Epithelial cell of proximal tubule (primary cell): Measurements from ENCODE around the gene MGAT1. TPM values are rescaled to one million over a fixed set of nuclear protein-coding genes. Genes with fewer than 3 reads are reported as not detected.
"Not testable (repeated sequence)": the region's sequence is repeated elsewhere in the genome, so short reads cannot be mapped to it uniquely, and the experiment has no call there.

ENCODE experiments used
- DNase-seq: peaks from one replicate; pipeline ENCODE4 v3.0.0-alpha.2; 2011; ENCODE audit warnings: low read depth
- H3K4me3 ChIP-seq: 2 replicates; pipeline ENCODE4 v1.5.1; 2011; ENCODE audit warnings: low read depth, mild to moderate bottlenecking, low read length
- CTCF ChIP-seq: conservative IDR thresholded peaks from 2 replicates; pipeline ENCODE4 v1.5.1; 2012; ENCODE audit warnings: low read depth, mild to moderate bottlenecking, low read length
- total RNA-seq: library from RNA; depleted of rRNA; stranded (reverse); fragments of >200 nt; gene quantifications from 2 replicates; pipeline ENCODE4 v1.2.3, GENCODE V29; 2015

MGAT1 gene
- total RNA-seq, 1 donor from 2014 or later, result 71.7 TPM

GRCh38 chr5:180830253-180831138, 27.9 kb upstream of the MGAT1 start:
- DNase-seq, result no peak
- no peak for TF ChIP-seq CTCF

GRCh38 chr5:180829726-180830125, 27.1 kb upstream of the MGAT1 start:
- DNase-seq, result no peak
- no peak for TF ChIP-seq CTCF
- no peak overlapping the region for H3K4me3 ChIP-seq

More at GRCh38 chr5:180830253-180831138, 27.9 kb upstream of the MGAT1 start:
- H3K4me3 ChIP-seq, result peak overlapping the region; percentile 74

- not testable (repeated sequence) for DNase-seq, H3K4me3 ChIP-seq
Measured at GRCh38 chr5:180828756-180829531, 26.3 kb upstream of the MGAT1 start.

- DNase-seq, H3K4me3 ChIP-seq: not testable (repeated sequence)
Measured at GRCh38 chr5:180827374-180827773, 24.8 kb upstream of the MGAT1 start.

- no peak for TF ChIP-seq CTCF
- H3K4me3 ChIP-seq, result no peak overlapping the region
- peak; percentile 94 for DNase-seq
Measured at GRCh38 chr5:180825768-180826525, 23.3 kb upstream of the MGAT1 start.

GRCh38 chr5:180824630-180825476, 22.2 kb upstream of the MGAT1 start:
- no peak for TF ChIP-seq CTCF
- H3K4me3 ChIP-seq, result no peak overlapping the region
- no peak for DNase-seq

GRCh38 chr5:180823940-180824629, 21.5 kb upstream of the MGAT1 start:
- TF ChIP-seq CTCF, result no peak
- no peak for DNase-seq

More at GRCh38 chr5:180823940-180824629, 21.5 kb upstream of the MGAT1 start:
- H3K4me3 ChIP-seq, result no peak overlapping the region
